HG02610 (cell line): ENCODE data around the gene PGS1.

Source experiments
- ATAC-seq: cut with Tn5 transposase; IDR thresholded peaks from one replicate; pipeline ENCODE4 v1.9.1; 2021; ENCODE audit warnings: mild to moderate bottlenecking, moderate library complexity; ENCODE audit not compliant: unreplicated experiment

PGS1 gene

DNA sequence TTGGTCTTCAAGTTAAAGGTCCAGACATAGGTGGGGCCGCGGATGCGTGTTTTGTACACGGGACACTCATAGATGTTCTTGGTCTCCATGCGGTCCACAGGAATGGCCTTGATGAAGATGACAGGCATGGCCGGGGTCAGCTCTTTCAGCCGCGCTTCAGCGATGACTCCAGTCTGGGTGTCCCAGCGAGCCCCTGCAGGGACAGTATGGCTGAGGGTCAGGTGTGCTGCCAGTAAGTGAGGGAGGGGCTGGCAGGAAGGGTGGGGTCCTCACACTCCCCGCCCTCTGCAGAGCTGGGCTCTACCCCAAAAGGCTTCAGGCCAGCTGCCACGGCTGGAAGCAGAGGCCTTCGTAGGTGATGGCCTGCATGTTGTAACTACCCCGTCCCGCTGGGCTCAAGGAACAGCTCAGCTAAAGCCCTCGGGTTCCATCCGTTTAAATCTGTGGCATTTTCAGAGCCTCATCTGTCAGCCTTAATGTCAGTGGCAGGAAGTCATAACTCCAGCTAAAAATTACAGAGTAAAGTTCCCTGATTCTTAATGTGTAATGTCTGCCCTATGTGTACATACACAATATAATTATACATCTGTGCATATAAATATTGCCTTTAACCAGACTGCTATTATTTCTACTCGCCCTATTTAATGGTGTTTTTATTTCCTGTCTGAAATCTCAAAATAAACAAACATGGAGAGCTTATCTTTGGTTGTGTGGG is 45.7 kb downstream of the PGS1 start:
- ATAC-seq, result no peak

DNA sequence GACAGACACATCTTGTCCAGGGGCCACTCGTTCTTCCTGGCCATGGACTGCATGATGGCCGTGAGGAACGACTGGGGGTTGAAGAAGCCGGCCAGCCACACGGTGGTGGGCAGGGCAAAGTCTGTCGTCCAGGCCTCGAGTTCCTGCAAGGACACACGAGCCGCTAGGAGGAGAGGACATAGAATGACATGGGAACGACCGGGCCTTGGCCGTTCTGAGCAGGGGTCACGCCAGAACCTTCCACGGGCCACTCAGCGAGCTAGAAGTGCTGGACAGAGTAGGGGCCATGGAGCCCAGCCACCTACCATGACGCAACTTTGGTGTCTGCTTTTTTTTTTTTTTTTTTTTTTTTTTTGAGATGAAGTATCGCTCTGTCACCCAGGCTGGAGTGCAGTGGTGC is 47.0 kb downstream of the PGS1 start:
- no peak for ATAC-seq

DNA sequence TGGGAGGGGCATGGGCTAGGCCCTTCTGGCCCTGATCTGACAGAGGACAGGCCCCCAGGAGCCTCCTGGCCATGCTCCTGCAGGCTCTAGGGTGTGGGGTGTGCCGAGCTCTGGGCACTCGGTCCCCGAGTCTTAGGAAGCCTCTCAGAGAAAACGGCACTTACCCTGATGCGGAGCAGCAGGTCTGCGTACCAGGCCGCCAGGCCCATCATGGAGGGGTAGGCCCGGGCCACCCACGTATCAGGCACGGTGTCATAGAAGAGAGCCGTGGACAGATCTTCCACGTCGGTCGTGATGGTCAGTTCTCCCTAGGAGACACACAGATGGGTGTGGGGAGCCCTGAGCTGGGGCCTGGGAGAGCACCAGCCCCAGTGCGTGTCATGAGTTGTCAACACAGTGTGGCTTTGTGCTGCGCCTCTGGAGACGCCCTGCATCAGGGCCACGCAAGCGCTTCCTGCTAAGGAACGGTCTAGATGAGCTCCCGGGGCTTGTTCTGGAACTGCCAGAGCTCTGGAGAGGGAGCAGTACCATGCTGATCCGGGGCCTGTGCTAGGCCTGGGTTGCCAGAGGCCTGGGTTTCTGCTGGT is 47.9 kb downstream of the PGS1 start:
- no peak for ATAC-seq

DNA sequence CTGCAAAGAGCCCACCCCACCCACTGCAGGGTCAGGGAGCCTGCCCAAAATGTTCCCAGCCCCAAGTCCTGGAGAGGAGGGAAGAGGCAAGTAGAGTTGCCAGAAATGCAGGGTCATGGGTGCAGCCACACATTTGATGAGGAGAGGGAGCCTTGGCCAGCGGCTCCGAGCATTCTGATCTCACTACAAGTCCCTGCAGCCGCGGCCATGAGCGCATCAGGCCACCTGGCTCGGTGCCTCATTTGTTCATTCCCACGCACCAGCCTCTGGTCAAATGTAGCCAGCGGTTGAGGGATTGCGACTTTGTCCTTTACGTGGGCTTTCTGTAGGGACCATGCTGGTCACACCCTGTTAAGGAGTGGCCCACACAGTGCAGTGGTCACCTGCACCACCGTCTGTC is 48.7 kb downstream of the PGS1 start:
- no peak for ATAC-seq

DNA sequence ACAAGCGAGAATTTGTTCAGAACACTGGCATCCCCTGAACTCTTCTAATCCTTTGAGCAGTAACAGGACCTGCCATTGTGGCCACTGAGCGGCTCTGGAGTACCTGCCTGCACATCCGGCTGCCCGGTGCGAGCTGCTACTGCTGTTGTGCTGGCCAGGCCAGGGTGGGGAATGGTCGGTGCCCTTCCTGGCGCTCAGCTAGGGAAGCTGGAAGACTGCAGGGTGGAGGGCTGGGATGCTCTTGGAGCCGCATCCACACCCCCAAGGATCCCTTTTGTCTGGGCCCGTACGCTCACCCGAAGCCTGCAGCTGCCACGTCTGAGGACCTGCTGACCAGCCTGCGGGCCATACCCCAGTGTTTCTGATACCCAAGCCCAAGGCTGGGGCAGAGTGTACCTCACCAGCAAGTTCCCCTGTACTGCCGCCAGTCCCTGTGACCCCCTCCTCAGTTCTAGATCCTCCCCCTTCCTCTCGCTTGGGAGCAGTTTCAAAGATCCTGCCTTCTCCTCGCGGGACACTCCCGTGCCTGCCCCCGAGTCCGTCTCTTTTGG is 49.7 kb downstream of the PGS1 start:
- no peak for ATAC-seq

DNA sequence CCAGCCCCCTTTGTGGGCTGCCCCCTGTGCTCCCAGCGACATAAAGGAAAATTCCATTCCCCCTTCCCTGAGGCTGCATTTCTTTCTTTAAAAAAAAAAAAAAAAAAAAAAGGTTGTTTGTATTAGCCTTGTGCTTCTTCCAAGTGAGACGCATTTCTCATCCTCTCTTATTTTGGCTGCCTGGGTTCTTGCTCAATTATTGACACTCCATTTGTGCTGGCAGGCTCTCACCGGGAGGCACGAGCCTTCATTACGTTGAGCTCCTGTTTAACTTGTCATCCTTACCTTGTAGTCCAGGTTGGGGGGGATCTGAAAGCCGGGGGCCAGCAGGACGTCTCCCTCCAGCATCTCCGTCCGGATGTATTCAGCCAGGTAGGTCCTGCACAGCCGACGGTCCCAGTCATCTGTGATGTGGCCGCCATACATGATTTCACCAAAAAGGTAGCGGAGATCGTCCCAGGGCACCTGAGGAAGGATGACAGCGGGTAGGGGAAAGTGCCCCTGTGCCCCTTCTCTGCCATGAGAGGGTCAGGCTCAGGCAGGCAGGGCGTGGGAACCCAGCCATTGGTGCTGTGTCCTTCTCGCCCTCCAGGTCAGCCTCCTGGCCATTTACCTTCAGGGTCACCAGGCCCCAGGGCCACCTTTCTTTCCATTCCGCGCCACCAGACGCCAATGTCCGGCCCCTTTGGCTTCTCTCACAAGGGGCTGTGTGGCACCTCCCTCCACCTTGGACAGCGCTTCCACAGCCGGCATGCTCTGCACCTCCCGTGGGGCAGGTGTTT is 50.6 kb downstream of the PGS1 start:
- no peak for ATAC-seq

DNA sequence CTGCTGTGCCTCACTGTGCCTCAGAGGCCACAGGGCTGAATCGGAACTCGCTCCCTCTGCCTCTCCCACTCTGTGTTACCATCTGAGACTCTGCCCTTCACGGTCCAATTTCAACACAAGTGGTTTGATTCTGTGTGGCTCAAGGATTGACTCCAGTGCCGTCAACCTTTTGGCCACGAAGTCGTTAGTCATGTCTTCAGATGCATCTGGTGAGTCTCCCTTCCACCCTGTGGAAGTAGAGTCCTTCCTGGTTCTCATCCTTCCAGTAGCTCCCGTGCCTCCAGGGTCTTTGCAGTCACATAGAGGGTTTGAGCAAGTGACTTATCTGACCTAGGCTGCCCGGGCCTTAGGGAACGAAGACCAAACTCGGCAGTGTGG is 51.2 kb downstream of the PGS1 start:
- no peak for ATAC-seq

DNA sequence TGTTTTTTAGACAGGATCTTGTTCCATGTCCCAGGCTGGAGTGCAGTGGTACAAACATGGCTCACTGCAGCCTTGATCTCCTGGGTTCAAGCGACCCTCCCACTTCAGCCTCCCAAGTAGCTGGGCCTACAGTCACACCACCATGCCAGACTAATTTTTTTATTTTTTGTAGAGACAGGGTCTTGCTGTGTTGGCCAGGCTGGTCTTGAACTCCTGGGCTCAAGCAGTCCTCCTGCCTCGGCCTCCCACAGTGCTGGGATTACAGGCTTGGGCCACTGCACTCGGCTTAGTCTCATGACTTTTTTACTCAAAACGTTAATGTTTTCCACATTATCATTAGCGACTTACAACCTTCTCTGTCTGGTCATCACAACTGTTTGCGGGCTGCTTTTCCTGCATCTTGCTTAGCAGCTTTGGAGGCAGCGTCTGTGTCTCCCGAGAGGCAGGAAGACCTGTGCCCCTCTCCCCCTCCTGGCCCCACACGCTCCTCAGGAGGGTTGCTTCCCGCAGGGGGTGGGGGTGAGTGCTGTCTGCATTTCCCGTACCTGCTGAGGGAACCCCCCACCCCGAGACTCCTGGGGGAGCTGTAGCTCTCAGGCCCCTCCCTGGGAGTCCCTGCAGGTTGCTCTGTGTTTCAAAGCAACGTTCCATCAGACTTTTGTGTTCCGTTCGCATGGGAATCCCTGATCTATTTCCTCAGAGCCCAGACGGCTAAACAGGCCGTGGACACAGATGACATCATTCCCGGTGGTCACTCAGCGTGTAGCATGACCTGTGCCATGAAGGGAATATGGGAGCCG is 52.6 kb downstream of the PGS1 start:
- ATAC-seq, result no peak

DNA sequence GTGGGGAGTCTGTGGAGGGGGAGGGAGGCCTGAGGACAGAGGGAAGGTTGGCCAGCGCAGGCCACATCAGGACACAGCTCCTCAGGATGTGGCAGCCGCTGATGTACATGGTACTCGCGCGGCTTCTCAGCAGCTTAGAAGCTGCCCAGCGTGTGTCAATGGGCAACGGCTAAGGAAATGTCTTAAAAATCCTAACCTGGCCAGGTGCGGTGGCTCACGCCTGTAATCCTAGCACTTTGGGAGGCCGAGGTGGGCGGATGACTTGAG is 53.2 kb downstream of the PGS1 start:
- no peak for ATAC-seq

DNA sequence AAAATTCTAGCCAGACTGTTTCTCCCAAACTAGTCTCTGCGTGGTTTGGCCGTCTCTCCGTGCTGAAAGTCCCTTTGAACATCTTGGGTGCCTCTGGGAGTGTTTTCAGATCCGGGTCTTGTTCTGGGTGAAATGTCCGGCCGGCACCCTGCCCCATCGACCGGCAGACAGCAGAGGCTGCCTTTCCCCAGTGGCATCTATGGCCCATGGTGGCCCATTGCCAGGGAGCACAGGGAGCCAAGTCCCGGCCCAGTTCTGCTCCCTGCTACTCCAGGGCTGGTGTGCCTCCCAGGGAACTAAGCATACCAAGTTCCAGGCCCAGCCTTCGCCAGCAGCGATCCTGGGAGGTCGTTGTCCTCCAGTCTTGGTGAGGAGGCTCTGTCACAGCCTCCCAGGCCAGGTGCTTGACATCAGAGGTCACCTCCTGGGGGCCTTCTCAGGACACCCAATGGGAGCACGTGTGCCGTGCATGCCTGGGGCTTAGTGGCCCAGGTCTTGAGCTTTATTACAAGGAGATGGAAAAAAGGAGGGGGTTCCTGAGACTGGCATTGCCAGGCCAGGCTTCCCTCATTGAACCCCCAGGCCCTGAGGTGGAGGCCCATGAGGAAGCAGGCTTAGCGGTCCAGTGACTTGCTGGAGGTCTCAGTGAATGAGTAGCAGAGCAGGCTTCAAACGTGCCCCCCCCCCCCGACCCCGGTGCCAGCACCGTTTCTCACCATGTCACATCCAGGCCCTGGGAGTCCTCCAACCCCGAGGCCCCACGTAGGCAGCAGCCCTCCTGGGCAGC is 54.0 kb downstream of the PGS1 start:
- no peak for ATAC-seq

DNA sequence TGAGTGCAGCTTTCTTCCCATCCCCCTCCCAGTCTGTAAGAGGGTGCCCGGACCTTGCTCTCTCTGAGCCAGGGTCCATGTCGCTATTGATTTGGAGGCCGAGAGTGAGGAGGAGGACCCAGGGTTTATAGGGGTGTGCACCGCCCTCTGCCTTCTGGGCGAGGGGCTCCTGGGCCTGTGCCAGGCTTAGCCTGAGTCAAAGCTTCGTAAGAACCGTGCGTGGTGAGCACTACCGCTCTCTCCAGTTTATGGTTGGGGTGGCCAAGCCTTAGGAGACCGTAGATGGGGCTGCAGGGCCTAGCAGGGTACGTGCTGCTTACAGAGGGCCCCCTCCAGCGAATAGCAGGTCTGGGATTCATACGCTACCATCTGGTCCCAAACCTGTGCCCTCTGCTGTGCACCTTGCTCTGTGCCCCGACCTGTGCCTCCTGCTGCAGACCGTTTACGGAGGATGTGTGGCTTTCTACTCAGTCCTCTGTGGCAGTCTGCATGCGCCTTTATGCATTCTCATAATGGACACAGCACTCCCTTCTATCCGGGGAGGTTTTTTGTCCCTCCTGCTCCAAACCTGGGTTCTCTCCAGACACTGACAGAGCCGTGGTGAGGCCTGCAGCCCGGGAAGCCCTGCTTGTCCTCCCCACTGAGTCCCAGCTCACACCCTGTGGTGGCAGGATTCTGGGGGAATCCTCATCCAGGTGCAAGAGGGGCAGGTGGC is 54.7 kb downstream of the PGS1 start:
- no peak for ATAC-seq

DNA sequence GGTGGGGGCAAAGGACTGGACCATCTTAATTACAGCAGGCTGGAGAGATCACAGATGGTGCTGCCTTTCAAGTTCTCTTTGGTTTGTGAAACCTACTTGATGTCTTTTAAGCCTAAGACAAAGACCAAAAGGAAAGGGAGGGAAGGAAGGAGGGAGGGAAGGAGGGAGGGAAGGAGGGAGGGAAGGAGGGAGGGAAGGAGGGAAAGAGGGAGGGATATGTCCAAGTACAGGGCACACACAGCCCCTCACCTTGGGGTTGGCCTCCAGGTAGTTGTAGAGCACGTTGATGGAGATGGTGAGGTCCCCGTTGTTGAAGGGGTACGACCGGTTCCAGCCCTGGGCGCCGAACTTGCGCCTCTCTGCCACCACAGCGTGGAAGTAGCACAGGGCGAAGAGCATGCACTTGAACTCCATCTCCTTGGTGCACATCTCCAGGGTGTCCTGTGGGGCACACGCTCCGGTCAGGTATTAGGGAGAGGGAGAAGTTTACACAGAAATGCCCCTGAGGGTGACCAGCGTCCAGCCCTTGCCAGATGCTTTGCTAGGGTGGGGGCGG is 55.4 kb downstream of the PGS1 start:
- ATAC-seq, result no peak

DNA sequence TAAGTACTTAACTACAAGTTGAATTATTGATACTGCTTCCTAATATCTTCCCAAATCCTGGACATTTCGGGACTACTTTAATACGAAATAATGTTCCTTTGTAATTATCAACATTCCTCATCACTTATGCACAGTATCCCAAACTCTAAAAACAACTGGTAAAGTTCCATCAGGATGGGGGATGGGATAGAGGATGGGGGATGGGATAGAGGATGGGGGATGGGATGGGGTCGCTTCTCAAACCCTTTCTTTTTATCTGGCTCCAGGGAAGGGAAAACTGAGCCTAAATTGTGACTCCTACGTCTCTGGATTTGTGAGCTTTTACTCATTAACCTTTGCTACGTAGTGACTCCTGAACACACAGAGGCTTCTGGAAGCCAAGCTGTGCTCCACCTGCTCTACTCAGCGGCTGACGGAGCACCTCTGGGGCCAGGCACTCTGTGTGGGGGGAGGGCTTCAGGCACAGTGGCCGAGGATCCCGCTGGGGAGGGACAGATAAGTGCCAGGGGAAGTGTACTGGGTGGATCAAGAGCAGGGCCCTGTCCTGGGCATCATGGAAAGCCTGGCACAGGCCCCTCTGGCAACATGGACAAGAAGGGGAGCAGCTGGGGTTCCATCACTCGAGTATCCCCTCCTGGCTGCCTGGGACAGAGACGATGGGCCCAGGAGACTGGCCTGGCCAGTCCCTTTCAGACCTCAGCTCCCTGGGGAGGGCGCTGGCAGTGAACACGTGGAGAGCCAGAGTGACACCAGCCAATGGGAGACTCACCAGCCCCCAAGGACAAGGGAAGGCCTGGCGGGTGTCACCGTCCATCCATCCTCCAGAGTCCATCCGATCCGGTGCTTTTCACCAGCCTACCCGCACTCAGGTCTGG is 56.2 kb downstream of the PGS1 start:
- ATAC-seq, result no peak

DNA sequence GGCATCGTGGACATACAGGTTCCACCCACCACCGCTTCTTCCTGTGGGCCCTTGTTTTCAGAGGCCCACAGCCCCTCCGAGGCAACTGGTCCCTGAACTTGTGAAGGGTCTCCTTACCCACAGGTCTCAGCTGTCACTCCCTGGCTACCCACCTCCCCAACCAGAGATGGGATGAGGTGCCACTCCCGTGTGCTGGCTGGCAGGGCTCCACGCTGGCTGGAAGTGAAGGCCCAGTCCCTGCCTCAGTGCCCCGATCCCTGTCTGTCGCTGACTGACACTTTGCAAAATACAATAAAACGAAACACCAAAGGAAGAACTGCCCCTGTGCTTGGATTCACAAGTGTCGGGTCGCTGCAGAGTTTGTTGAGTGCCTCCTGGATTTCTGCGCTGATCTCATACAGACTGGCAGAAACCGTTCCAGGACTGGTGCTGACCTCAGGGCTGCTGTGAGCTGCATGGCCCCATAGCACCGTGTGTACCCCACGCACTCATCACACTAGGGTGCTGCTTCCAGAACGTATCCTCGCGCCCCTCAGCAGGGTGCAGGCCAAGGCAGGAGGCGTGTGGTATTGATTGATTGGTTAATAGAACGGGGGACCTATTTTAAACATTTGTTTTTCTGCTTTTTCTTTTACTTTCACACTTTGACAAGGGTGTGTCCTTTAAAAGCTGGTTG is 57.0 kb downstream of the PGS1 start:
- no peak for ATAC-seq

DNA sequence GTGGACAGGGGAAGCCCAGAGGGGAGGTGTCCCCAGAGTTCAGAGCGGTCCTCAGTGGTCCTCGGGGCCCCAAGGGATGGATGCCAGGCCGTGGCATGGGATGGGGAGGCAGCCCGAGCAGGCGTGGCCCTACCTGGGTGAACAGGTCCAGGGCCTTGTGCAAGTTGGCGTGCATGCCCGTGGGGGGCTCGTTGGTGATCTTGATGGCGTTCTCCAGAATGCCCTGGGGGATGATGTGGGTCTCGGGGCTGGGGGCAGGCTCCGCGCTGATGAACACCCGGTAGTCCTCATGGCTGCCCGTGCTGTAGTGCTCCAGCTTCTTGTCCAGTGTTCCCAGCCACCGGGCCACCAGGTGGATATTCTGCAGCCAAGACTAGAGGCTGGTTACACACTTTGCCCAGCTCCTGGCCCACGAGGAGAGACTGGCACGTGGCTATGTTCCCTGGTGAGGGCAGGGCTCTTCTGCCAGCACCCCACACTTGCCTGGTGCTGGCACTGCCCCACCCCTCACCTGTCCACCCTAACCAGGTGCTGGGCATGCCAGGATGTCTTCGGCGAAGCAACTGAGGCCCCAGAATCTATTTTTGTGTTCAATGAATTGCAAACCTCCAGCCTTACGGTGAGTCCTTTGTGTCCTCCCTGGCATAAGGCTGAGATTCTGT is 59.2 kb downstream of the PGS1 start:
- no peak for ATAC-seq

DNA sequence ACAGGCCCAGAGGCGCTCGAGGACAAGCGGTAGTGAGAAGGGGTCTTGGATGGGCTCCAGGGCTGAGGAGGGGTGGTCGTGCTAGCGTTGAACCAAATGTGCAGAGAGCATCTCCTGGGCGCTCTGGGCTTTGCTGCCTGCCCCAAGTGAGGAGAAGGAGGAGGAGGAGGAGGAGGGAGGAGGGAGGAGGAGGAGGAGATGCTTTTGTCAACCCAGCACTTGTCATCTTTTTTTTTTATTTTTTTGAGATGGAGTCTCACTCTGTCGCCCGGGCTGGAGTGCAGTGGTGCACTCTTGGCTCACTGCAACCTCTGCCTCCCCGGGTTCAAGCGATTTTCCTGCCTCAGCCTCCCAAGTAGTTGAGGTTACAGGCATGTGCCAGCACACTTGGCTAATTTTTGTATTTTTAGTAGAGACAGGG is 59.8 kb downstream of the PGS1 start:
- ATAC-seq, result no peak

DNA sequence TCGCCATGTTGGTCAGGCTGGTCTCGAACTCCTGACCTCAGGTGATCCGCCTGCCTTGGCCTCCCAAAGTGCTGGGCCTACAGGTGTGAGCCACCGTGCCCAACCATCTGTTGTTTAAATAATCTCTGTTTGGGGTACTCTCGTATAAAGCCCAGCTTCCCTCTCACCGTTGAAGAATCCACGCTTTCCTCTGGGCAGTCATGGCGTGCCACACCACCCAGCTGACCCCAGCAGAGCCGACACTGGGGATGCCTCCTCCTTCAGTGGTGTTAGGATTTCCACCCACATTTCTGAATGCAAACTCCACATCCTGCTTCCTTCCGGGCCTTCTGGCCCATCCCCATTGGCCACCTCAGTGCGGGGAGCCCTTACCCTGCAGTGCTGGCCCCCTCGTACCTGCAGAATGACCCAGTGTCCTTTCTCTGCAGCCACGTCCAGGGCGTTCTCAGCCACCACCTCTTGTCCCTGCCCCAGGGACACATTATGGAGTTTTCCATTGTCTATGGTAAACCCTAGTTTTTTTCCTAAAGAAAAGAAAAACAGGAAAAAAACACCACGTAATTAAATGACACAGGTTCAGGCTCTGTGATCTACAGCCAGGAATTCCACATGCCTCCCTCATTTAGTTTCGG is 60.4 kb downstream of the PGS1 start:
- ATAC-seq, result no peak
